WTC11 (cell line): ENCODE data around the gene PAK5.

Experiments
- CREB1 ChIP-seq: sonication (generic); formaldehyde crosslinking; IDR thresholded peaks from 2 replicates; pipeline ENCODE4 v1.8.0; 2023; ENCODE audit warnings: mild to moderate bottlenecking, missing genetic modification reagents
- EMX1 ChIP-seq: fragments of 250-450 bp; sonication (Bioruptor Pico); IDR thresholded peaks from 2 replicates; pipeline ENCODE4 v1.8.0; 2021; ENCODE audit warnings: mild to moderate bottlenecking
- TP53 ChIP-seq: sonication (generic); formaldehyde crosslinking; IDR thresholded peaks from 2 replicates; pipeline ENCODE4 v1.8.1; 2023; ENCODE audit warnings: mild to moderate bottlenecking, missing genetic modification reagents
- ZNF317 ChIP-seq: sonication (generic); formaldehyde crosslinking; IDR thresholded peaks from 2 replicates; pipeline ENCODE4 v1.8.1; 2023; ENCODE audit warnings: low read depth, mild to moderate bottlenecking, moderate library complexity, missing genetic modification reagents, borderline replicate concordance
- ZNF396 ChIP-seq: fragments of 250-450 bp; sonication (Bioruptor Pico); IDR thresholded peaks from 2 replicates; pipeline ENCODE4 v1.8.0; 2021; ENCODE audit warnings: mild to moderate bottlenecking, moderate library complexity, borderline replicate concordance
- ZNF671 ChIP-seq: fragments of 250-450 bp; sonication (Bioruptor Pico); IDR thresholded peaks from 2 replicates; pipeline ENCODE4 v1.8.0; 2021; ENCODE audit warnings: mild to moderate bottlenecking
- TF ChIP-seq, protein P1 (sequence below): sonication (generic); formaldehyde crosslinking; IDR thresholded peaks from 2 replicates; pipeline ENCODE4 v1.8.0; 2022; ENCODE audit warnings: mild to moderate bottlenecking, missing genetic modification reagents
- TF ChIP-seq, protein P2 (sequence below): sonication (generic); formaldehyde crosslinking; IDR thresholded peaks from 2 replicates; pipeline ENCODE4 v1.8.0; 2023; ENCODE audit warnings: missing genetic modification reagents
- TF ChIP-seq, protein P3 (sequence below): fragments of 200-600 bp; IDR thresholded peaks from 2 replicates; pipeline ENCODE4 v1.8.0; 2022; ENCODE audit warnings: antibody characterized with exemption
- TF ChIP-seq, protein P4 (sequence below): sonication (generic); formaldehyde crosslinking; IDR thresholded peaks from 2 replicates; pipeline ENCODE4 v1.8.1; 2022; ENCODE audit warnings: low read depth, mild to moderate bottlenecking, moderate library complexity, missing genetic modification reagents, borderline replicate concordance
- TF ChIP-seq, protein P5 (sequence below): sonication (generic); formaldehyde crosslinking; IDR thresholded peaks from 2 replicates; pipeline ENCODE4 v1.8.1; 2023; ENCODE audit warnings: mild to moderate bottlenecking, missing genetic modification reagents

DNA sequence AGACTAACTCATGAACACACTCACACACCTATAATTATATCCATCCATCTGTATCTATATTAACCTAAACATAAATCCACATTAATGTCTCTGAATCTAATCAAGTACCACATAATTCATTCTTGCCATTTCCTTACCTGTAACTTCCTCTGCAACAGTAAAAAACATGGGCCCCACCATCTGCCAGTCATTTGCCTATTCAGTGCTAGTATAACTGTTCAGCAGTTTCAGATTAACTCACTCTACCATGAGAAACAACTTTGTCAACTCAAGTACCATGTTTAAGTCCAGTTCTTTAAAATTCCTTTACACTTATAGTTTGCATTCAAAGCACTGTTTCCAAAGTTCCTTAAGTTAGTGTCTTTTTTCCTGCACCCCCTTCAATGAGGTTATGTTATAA lies 255.7 kb downstream of the PAK5 start:
- no peak for TF ChIP-seq TP53
- no peak for TF ChIP-seq ZNF396 (CRISPR knock-in tag)
- TF ChIP-seq, protein P1, sequence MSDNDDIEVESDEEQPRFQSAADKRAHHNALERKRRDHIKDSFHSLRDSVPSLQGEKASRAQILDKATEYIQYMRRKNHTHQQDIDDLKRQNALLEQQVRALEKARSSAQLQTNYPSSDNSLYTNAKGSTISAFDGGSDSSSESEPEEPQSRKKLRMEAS: no peak
- TF ChIP-seq, protein P2, sequence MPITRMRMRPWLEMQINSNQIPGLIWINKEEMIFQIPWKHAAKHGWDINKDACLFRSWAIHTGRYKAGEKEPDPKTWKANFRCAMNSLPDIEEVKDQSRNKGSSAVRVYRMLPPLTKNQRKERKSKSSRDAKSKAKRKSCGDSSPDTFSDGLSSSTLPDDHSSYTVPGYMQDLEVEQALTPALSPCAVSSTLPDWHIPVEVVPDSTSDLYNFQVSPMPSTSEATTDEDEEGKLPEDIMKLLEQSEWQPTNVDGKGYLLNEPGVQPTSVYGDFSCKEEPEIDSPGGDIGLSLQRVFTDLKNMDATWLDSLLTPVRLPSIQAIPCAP (CRISPR knock-in tag): no peak
- TF ChIP-seq ZNF317 (CRISPR knock-in tag): no peak
- TF ChIP-seq, protein P3, sequence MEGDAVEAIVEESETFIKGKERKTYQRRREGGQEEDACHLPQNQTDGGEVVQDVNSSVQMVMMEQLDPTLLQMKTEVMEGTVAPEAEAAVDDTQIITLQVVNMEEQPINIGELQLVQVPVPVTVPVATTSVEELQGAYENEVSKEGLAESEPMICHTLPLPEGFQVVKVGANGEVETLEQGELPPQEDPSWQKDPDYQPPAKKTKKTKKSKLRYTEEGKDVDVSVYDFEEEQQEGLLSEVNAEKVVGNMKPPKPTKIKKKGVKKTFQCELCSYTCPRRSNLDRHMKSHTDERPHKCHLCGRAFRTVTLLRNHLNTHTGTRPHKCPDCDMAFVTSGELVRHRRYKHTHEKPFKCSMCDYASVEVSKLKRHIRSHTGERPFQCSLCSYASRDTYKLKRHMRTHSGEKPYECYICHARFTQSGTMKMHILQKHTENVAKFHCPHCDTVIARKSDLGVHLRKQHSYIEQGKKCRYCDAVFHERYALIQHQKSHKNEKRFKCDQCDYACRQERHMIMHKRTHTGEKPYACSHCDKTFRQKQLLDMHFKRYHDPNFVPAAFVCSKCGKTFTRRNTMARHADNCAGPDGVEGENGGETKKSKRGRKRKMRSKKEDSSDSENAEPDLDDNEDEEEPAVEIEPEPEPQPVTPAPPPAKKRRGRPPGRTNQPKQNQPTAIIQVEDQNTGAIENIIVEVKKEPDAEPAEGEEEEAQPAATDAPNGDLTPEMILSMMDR: no peak
- no peak for TF ChIP-seq ZNF671
- no peak for TF ChIP-seq CREB1
- no peak for TF ChIP-seq EMX1 (CRISPR knock-in tag)
- TF ChIP-seq, protein P4, sequence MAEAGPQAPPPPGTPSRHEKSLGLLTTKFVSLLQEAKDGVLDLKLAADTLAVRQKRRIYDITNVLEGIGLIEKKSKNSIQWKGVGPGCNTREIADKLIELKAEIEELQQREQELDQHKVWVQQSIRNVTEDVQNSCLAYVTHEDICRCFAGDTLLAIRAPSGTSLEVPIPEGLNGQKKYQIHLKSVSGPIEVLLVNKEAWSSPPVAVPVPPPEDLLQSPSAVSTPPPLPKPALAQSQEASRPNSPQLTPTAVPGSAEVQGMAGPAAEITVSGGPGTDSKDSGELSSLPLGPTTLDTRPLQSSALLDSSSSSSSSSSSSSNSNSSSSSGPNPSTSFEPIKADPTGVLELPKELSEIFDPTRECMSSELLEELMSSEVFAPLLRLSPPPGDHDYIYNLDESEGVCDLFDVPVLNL (CRISPR knock-in tag): no peak
- TF ChIP-seq, protein P5, sequence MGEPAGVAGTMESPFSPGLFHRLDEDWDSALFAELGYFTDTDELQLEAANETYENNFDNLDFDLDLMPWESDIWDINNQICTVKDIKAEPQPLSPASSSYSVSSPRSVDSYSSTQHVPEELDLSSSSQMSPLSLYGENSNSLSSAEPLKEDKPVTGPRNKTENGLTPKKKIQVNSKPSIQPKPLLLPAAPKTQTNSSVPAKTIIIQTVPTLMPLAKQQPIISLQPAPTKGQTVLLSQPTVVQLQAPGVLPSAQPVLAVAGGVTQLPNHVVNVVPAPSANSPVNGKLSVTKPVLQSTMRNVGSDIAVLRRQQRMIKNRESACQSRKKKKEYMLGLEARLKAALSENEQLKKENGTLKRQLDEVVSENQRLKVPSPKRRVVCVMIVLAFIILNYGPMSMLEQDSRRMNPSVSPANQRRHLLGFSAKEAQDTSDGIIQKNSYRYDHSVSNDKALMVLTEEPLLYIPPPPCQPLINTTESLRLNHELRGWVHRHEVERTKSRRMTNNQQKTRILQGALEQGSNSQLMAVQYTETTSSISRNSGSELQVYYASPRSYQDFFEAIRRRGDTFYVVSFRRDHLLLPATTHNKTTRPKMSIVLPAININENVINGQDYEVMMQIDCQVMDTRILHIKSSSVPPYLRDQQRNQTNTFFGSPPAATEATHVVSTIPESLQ (CRISPR knock-in tag): no peak
